IMR-90 (cell line): ENCODE data around the gene WDR54.

Source experiments
- CTCF ChIP-seq: conservative IDR thresholded peaks from 2 replicates; pipeline ENCODE4 v1.5.1; 2012; ENCODE audit warnings: mild to moderate bottlenecking, low read depth, low read length, improper control_type of control experiment
- ELK1 ChIP-seq: fragments of 150-350 bp; IDR thresholded peaks from 2 replicates; pipeline ENCODE4 v1.6.1; 2016; ENCODE audit warnings: low read depth, mild to moderate bottlenecking, low read length, moderate library complexity, borderline replicate concordance
- FOS ChIP-seq: fragments of 150-350 bp; IDR thresholded peaks from 2 replicates; pipeline ENCODE4 v1.6.1; 2016; ENCODE audit warnings: low read depth, low read length
- NFE2L2 ChIP-seq: fragments of 150-350 bp; IDR thresholded peaks from 2 replicates; pipeline ENCODE4 v1.6.1; 2016; ENCODE audit warnings: low read depth, mild to moderate bottlenecking, low read length
- USF2 ChIP-seq: fragments of 150-350 bp; IDR thresholded peaks from 2 replicates; pipeline ENCODE4 v1.6.1; 2017; ENCODE audit warnings: mild to moderate bottlenecking, antibody characterized with exemption, low read length, low read depth

- TF ChIP-seq USF2 (no peak), CTCF (no peak), NFE2L2 (no peak), ELK1 (no peak), FOS (no peak)
These were observed 4.3 kb upstream of the WDR54 start for GRCh38 chr2:74417197-74417596.
